OCI-LY7 (cell line): ENCODE data around the gene MESD.

Experiments used
- EZH2phosphoT487 ChIP-seq: fragments of 200-600 bp; sonication (generic); IDR thresholded peaks from 2 replicates; pipeline ENCODE4 v1.6.1; 2018; ENCODE audit warnings: low read depth, borderline replicate concordance, mild to moderate bottlenecking, mixed run types, antibody characterized with exemption, low read length, moderate library complexity, mixed read lengths
- TF ChIP-seq, protein P1 (sequence below): fragments of 200-600 bp; sonication (generic); conservative IDR thresholded peaks from 2 replicates; pipeline ENCODE4 v1.5.1; 2014; ENCODE audit warnings: mild to moderate bottlenecking, antibody characterized with exemption, low read length, moderate library complexity, mixed read lengths

DNA sequence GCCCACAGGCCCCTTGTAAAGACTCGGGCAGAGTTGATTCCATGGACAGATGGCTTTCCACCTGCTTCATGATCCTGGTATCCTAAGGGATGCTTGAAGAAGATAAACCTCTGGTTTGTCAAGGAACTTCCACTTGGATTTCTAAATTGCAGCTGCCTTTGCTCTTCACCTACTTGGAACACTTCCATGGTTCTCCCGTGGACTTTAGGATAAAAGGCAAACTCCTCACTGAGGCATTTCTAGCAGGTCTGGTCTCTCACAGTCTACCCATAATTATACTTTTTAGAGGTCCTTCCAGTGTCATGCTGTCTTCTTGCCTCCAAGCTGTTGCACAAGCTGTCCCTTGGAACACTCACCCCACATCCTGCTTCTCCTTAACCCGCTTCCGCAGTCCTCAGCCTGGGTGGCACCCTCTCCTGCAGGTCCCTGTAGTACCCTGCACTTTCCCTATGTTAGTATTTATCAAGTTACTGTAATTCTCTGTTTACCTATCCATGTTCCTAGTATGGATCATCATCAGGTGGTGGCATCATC, 23.8 kb upstream of the MESD start:
- TF ChIP-seq, protein P1, sequence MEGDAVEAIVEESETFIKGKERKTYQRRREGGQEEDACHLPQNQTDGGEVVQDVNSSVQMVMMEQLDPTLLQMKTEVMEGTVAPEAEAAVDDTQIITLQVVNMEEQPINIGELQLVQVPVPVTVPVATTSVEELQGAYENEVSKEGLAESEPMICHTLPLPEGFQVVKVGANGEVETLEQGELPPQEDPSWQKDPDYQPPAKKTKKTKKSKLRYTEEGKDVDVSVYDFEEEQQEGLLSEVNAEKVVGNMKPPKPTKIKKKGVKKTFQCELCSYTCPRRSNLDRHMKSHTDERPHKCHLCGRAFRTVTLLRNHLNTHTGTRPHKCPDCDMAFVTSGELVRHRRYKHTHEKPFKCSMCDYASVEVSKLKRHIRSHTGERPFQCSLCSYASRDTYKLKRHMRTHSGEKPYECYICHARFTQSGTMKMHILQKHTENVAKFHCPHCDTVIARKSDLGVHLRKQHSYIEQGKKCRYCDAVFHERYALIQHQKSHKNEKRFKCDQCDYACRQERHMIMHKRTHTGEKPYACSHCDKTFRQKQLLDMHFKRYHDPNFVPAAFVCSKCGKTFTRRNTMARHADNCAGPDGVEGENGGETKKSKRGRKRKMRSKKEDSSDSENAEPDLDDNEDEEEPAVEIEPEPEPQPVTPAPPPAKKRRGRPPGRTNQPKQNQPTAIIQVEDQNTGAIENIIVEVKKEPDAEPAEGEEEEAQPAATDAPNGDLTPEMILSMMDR, result no peak
- no peak for TF ChIP-seq EZH2phosphoT487
